K562 (cell line): ENCODE data around the gene MZB1. TPM values are rescaled to one million over a fixed set of nuclear protein-coding genes. Genes with fewer than 3 reads are reported as not detected.
A peak's percentile ranks its signal among the peaks of the same experiment; 100 is the strongest.

ENCODE experiments used
- ATAC-seq: fragments of 200-7000 bp; cut with Tn5 transposase; 3 replicates; pipeline ENCODE4 v1.9.1; 2020; ENCODE audit warnings: moderate library complexity
- BruUV-seq: library from RNA; stranded (reverse); fragments of 400-500 nt; replicated peaks from 2 replicates; lab custom pipeline; 2021; lab: Mats Ljungman, UMichigan
- CTCF ChIA-PET: fragments of 300-600 bp; formaldehyde crosslinking; extraction: SDS; loops from one replicate; lab custom pipeline; 2021; ENCODE audit warnings: low intra/inter-chr PET ratio; lab: Yijun Ruan, JAX
- POLR2A ChIA-PET: fragments of 300-600, 350-650 bp; sonication (Branson Sonifier 250); formaldehyde crosslinking; extraction: SDS; loops from one replicate; lab custom pipeline; 2021; ENCODE audit warnings: antibody characterized with exemption, inconsistent platforms; lab: Yijun Ruan, JAX
- DNase-seq, 4 experiments: peaks; one replicate each; pipeline versions ENCODE4 v3.0.0 to v3.0.0-alpha.2; 2011 to 2018; ENCODE audit warnings: low spot score in 3 of 4, mixed read lengths in 3 of 4; ENCODE audit errors: extremely low read depth in 1 of 4
- FAIRE-seq: peaks from 2 replicates; lab custom pipeline; 2011; peaks lifted over from hg19 to GRCh38; lab: Jason Lieb, UNC
- H2AFZ ChIP-seq: 2 replicates; pipeline ENCODE4 v1.6.0; 2011; ENCODE audit warnings: low read depth, low read length, control low read depth, inconsistent platforms
- H3K27ac ChIP-seq: fragments of 200-600 bp; 3 replicates; pipeline ENCODE4 v1.8.0; 2011; ENCODE audit warnings: low read depth, mild to moderate bottlenecking, control low read depth, inconsistent platforms, low read length, moderate library complexity, mixed read lengths; ENCODE audit errors: extremely low read depth
- H3K27me3 ChIP-seq, 2 experiments: fragments of 300-600 bp in 1 of 2; 2 replicates in 1 of 2; 3 replicates in 1 of 2; pipeline versions ENCODE4 v1.6.0 to v1.8.0; 2011; ENCODE audit warnings: inconsistent platforms in 2 of 2, low read length in 2 of 2, mild to moderate bottlenecking in 1 of 2, mixed read lengths in 1 of 2, moderate library complexity in 1 of 2; ENCODE audit not compliant: control insufficient read depth in 2 of 2, insufficient read depth in 2 of 2
- H3K36me3 ChIP-seq: fragments of 300-600 bp; 3 replicates; pipeline ENCODE4 v1.8.0; 2011; ENCODE audit warnings: mild to moderate bottlenecking, low read length, inconsistent platforms; ENCODE audit not compliant: control insufficient read depth, insufficient read depth
- H3K4me1 ChIP-seq, 2 experiments: fragments of 200-600 bp in 1 of 2; replicated peaks in 1 of 2; 2 replicates in 1 of 2; 3 replicates in 1 of 2; pipeline versions ENCODE4 v1.5.1 to v1.8.0; 2011; ENCODE audit warnings: inconsistent platforms in 2 of 2, low read length in 2 of 2, mild to moderate bottlenecking in 1 of 2, mixed read lengths in 1 of 2, moderate library complexity in 1 of 2; ENCODE audit not compliant: control insufficient read depth in 2 of 2, insufficient read depth in 2 of 2
- H3K4me2 ChIP-seq: 2 replicates; pipeline ENCODE4 v1.6.1; 2011; ENCODE audit warnings: low read length, control low read depth, inconsistent platforms, mixed read lengths; ENCODE audit not compliant: insufficient read depth
- H3K4me3 ChIP-seq: fragments of 200-600 bp; sonication (generic), shearing (Covaris generic); 2 replicates; pipeline ENCODE4 v1.5.1; 2016; ENCODE audit warnings: control low read depth, inconsistent platforms
- H3K79me2 ChIP-seq: fragments of 200-600 bp; 3 replicates; pipeline ENCODE4 v1.8.0; 2011; ENCODE audit warnings: low read length, inconsistent platforms; ENCODE audit not compliant: control insufficient read depth, insufficient read depth
- H3K9ac ChIP-seq, 2 experiments: 2 replicates each; pipeline versions ENCODE4 v1.6.0 to v1.6.1; 2011; ENCODE audit warnings: low read depth in 2 of 2, low read length in 2 of 2, control low read depth in 1 of 2, inconsistent platforms in 1 of 2, mild to moderate bottlenecking in 1 of 2, mixed read lengths in 1 of 2; ENCODE audit not compliant: insufficient read depth in 1 of 2
- H3K9me1 ChIP-seq: one replicate; pipeline ENCODE4 v1.6.0; 2011; ENCODE audit warnings: inconsistent platforms, mild to moderate bottlenecking, low read length, moderate library complexity; ENCODE audit not compliant: control insufficient read depth, insufficient read depth
- H3K9me3 ChIP-seq: replicated peaks from 2 replicates; pipeline ENCODE4 v1.5.1; 2011; ENCODE audit warnings: low read depth, low read length, inconsistent platforms; ENCODE audit not compliant: control insufficient read depth, insufficient read depth
- H4K20me1 ChIP-seq: replicated peaks from 2 replicates; pipeline ENCODE4 v1.6.1; 2011; ENCODE audit warnings: low read length, inconsistent platforms, mixed read lengths; ENCODE audit not compliant: control insufficient read depth, insufficient read depth
- EGR1 ChIP-seq: fragments of 450-650 bp; conservative IDR thresholded peaks from 2 replicates; pipeline ENCODE4 v1.6.1; 2017; ENCODE audit warnings: mild to moderate bottlenecking
- HDAC1 ChIP-seq, 2 experiments: fragments of 450-650 bp; IDR thresholded peaks; 2 replicates each; pipeline ENCODE4 v1.6.1; 2016 to 2017; ENCODE audit warnings: inconsistent platforms in 1 of 2, mild to moderate bottlenecking in 1 of 2, moderate library complexity in 1 of 2
- MCM5 ChIP-seq: fragments of 450-650 bp; IDR thresholded peaks from 2 replicates; pipeline ENCODE4 v1.6.1; 2016; ENCODE audit warnings: low read depth
- MECOM ChIP-seq: fragments of 250-450 bp; sonication (Bioruptor Pico); IDR thresholded peaks from 2 replicates; pipeline ENCODE4 v1.8.0; 2022; ENCODE audit warnings: inconsistent platforms
- NFE2 ChIP-seq: IDR thresholded peaks from 2 replicates; pipeline ENCODE4 v1.6.1; 2014; ENCODE audit warnings: antibody characterized with exemption, low read depth
- NKRF ChIP-seq: fragments of 450-650 bp; IDR thresholded peaks from 2 replicates; pipeline ENCODE4 v1.6.1; 2016; ENCODE audit warnings: borderline replicate concordance
- NONO ChIP-seq, 2 experiments: fragments of 200-400 bp in 1 of 2; fragments of 450-650 bp in 1 of 2; formaldehyde crosslinking in 1 of 2; IDR thresholded peaks; 2 replicates each; pipeline ENCODE4 v1.6.1; 2017; ENCODE audit warnings: low read depth in 2 of 2, mild to moderate bottlenecking in 2 of 2, moderate library complexity in 2 of 2, low read length in 1 of 2
- PHTF2 ChIP-seq: fragments of 250-450 bp; sonication (Bioruptor Pico); IDR thresholded peaks from 2 replicates; pipeline ENCODE4 v1.5.0; 2021; ENCODE audit warnings: mild to moderate bottlenecking
- PRDM10 ChIP-seq: fragments of 450-650 bp; IDR thresholded peaks from 2 replicates; pipeline ENCODE4 v1.6.1; 2018; ENCODE audit not compliant: partially characterized antibody
- TRIM28 ChIP-seq: fragments of 450-650 bp; IDR thresholded peaks from 2 replicates; pipeline ENCODE4 v1.6.1; 2017
- ZBTB12 ChIP-seq: fragments of 250-450 bp; sonication (Bioruptor Pico); IDR thresholded peaks from 2 replicates; pipeline ENCODE4 v1.4.0; 2020
- ZBTB2 ChIP-seq: fragments of 450-650 bp; IDR thresholded peaks from 2 replicates; pipeline ENCODE4 v1.6.1; 2016; ENCODE audit warnings: antibody characterized with exemption
- ZNF431 ChIP-seq: sonication (generic); formaldehyde crosslinking; IDR thresholded peaks from 2 replicates; pipeline ENCODE4 v1.8.0; 2022; ENCODE audit warnings: mild to moderate bottlenecking, missing genetic modification reagents
- ZNF79 ChIP-seq: fragments of 250-450 bp; sonication (Bioruptor Pico); IDR thresholded peaks from 2 replicates; pipeline ENCODE4 v1.4.0; 2020; ENCODE audit warnings: low read depth, mild to moderate bottlenecking, moderate library complexity
- WGBS: fragments of 100-300 bp; shearing (Covaris generic); methylation state at CpG from one replicate; pipeline ENCODE4 v1.1.6; 2016; ENCODE audit warnings: low coverage, mixed read lengths; ENCODE audit not compliant: insufficient coverage; ENCODE audit errors: missing lambda C conversion rate; 5-methylcytosine and 5-hydroxymethylcytosine counted together
- in situ Hi-C: fragments of 300-500 bp; cut with MboI; formaldehyde crosslinking; loops from 4 replicates; pipeline ENCODE4 v1.15.0; 2018; ENCODE audit warnings: inconsistent platforms, mixed read lengths
- intact Hi-C: fragments of 100-400 bp; cut with micrococcal nuclease; formaldehyde crosslinking; loops from 2 replicates; pipeline ENCODE4 v1.14.2; 2022
- polyA plus RNA-seq, 8 experiments: library from polyadenylated mRNA; depleted of rRNA in 4 of 8; stranded (reverse) in 5 of 8; unstranded in 3 of 8; fragments of >200 nt; fragmentation: Nextera tagmentation in 2 of 8; fragmentation: Illumina TruSeq in 1 of 8; extraction: Ambion mirVana in 2 of 8; extraction: Trizol in 1 of 8; gene quantifications; 2 replicates each; pipeline versions ENCODE4 v1.2.1 to v1.2.3, GENCODE V29; 2011 to 2014; ENCODE audit warnings: inconsistent platforms in 1 of 8, missing spikeins in 1 of 8
- total RNA-seq, 7 experiments: library from RNA; depleted of rRNA in 6 of 7; stranded (reverse); fragments of >200 nt in 6 of 7; fragmentation: Illumina TruSeq in 2 of 7; extraction: Trizol in 2 of 7; gene quantifications; 2 replicates each; pipeline versions ENCODE4 v1.2.1 to v1.2.3, GENCODE V29; 2011 to 2021; ENCODE audit warnings: low replicate concordance in 1 of 7

MZB1 gene
- total and polyA plus RNA-seq, 9 of the 15 experiments (the other 6 are each of a cell fraction or from before 2014, with no cell fraction given): 0.13 to 0.31 TPM; not detected in 7

- Histone ChIP-seq H2AFZ (peak overlapping the region; percentile 92), H4K20me1 (peaks cover 26% of the 10 kb centered on the region), H3K36me3 (peaks cover 14% of the 10 kb centered on the region), H3K4me1 (peaks cover 11 to 13% of the 10 kb centered on the region in 2 experiments; a peak in 3 of 5 replicates), H3K79me2 (peaks cover 45% of the 10 kb centered on the region), H3K4me3 (peak overlapping the region; percentile 86), H3K9ac (peak overlapping the region; percentile 99 to 100), H3K27me3 (no peaks in the 10 kb centered on the region), H3K4me2 (peak overlapping the region; percentile 91), H3K9me1 (no peaks in the 10 kb centered on the region), H3K27ac (peak overlapping the region; percentile 3; the same call in 1 of the 3 replicates), H3K9me3 (no peaks in the 10 kb centered on the region)
- FAIRE-seq (no peak), ATAC-seq (no peak), DNase-seq (no peak)
- intact Hi-C loops (loop anchor here (2.0 to 5.0 kb wide), 4 partner anchors 44 to 764 kb away; partner anchors contain the start of genes HSPA9 and SPATA24), in situ Hi-C loops (no loop called here)
- POLR2A ChIA-PET: interaction anchor here (0.6 to 3.3 kb wide), 18 partner anchors 10 to 766 kb away, joined by 3 to 26 read pairs (median 3); partner anchors contain the start of genes HSPA9 and MATR3
- BruUV-seq: no TSS peak
- CTCF ChIA-PET: no interaction called here
- 9% methylated on average over 17 of the region's 17 CpGs for WGBS
- TF ChIP-seq ZNF79 (CRISPR knock-in tag): no peak
- TF ChIP-seq MCM5: no peak
- peak; percentile 77; the same call in 1 of the 2 replicates for TF ChIP-seq NKRF
- TF ChIP-seq NONO (IDR thresholded peaks at IDR 0.05; ENCODE audit: low read depth in 2 of 2, low read length in 1 of 2): 0 out of 4 replicates have a peak, but pooled peaks of 1 of the 2 experiments have one; percentile 13
- TF ChIP-seq EGR1: 0 out of 2 replicates have a peak, but pooled peaks have one; percentile 73
- peak; percentile 65 for TF ChIP-seq PRDM10
- TF ChIP-seq MECOM (CRISPR knock-in tag): peak; percentile 74; the same call in 1 of the 2 replicates
- peak; percentile 59; the same call in 1 of the 2 replicates for TF ChIP-seq ZNF431 (CRISPR knock-in tag)
- TF ChIP-seq PHTF2: no peak
- no peak for TF ChIP-seq ZBTB12 (CRISPR knock-in tag)
- peak; percentile 56; the same call in 1 of the 2 replicates for TF ChIP-seq ZBTB2
- TF ChIP-seq HDAC1 (IDR thresholded peaks at IDR 0.05): no peak
- TF ChIP-seq NFE2: peak; percentile 20; the same call in 1 of the 2 replicates
- TF ChIP-seq TRIM28: 0 out of 2 replicates have a peak, but pooled peaks have one; percentile 12
These were observed 48.5 kb downstream of the MZB1 start for GRCh38 chr5:139341187-139341688.
